Loucy (cell line): ENCODE data around the gene NAXD.

Experiments used
- H2AFZ ChIP-seq: fragments of 200-600 bp; sonication (generic); 2 replicates; pipeline ENCODE4 v1.6.0; 2016; ENCODE audit warnings: antibody characterized with exemption, mild to moderate bottlenecking, low read length, moderate library complexity
- H3F3A ChIP-seq: fragments of 200-600 bp; 2 replicates; pipeline ENCODE4 v1.6.0; 2016; ENCODE audit warnings: antibody characterized with exemption, low read depth, mild to moderate bottlenecking
- H3K27me3 ChIP-seq: fragments of 200-600 bp; sonication (generic); 2 replicates; pipeline ENCODE4 v1.6.1; 2014; ENCODE audit warnings: low read length, mild to moderate bottlenecking; ENCODE audit not compliant: insufficient read depth, poor library complexity, severe bottlenecking
- H3K36me3 ChIP-seq: fragments of 200-600 bp; sonication (generic); 2 replicates; pipeline ENCODE4 v1.6.1; 2016; ENCODE audit warnings: low read length; ENCODE audit not compliant: insufficient read depth
- H3K4me1 ChIP-seq: fragments of 200-600 bp; sonication (generic); 2 replicates; pipeline ENCODE4 v1.5.1; 2014; ENCODE audit warnings: low read length, mild to moderate bottlenecking; ENCODE audit not compliant: insufficient read depth, poor library complexity, severe bottlenecking
- H3K4me2 ChIP-seq: fragments of 200-600 bp; sonication (generic); 2 replicates; pipeline ENCODE4 v1.6.0; 2014; ENCODE audit warnings: antibody characterized with exemption, low read length, low read depth, mild to moderate bottlenecking; ENCODE audit not compliant: poor library complexity, severe bottlenecking
- H3K4me3 ChIP-seq: fragments of 200-600 bp; sonication (generic); 2 replicates; pipeline ENCODE4 v1.5.1; 2014; ENCODE audit warnings: low read length, mild to moderate bottlenecking, mixed read lengths; ENCODE audit not compliant: poor library complexity, severe bottlenecking
- H3K79me2 ChIP-seq: fragments of 200-600 bp; sonication (generic); 2 replicates; pipeline ENCODE4 v1.6.1; 2014; ENCODE audit warnings: low read length; ENCODE audit not compliant: insufficient read depth
- H3K9ac ChIP-seq: fragments of 200-600 bp; sonication (generic); 2 replicates; pipeline ENCODE4 v1.6.0; 2014; ENCODE audit warnings: mild to moderate bottlenecking, low read depth, low read length, moderate library complexity; ENCODE audit not compliant: poor library complexity, severe bottlenecking
- H3K9me2 ChIP-seq: fragments of 200-600 bp; sonication (generic); replicated peaks from 2 replicates; pipeline ENCODE4 v1.6.1; 2016; ENCODE audit warnings: low read depth, low read length, mixed read lengths
- H3K9me3 ChIP-seq: fragments of 200-600 bp; sonication (generic); 2 replicates; pipeline ENCODE4 v1.6.1; 2014; ENCODE audit warnings: mild to moderate bottlenecking, antibody characterized with exemption, low read length, low read depth; ENCODE audit not compliant: insufficient read depth
- H4K20me1 ChIP-seq: fragments of 200-600 bp; sonication (generic); 2 replicates; pipeline ENCODE4 v1.6.0; 2014; ENCODE audit warnings: antibody characterized with exemption, low read length, mild to moderate bottlenecking; ENCODE audit not compliant: insufficient read depth, poor library complexity, severe bottlenecking
- CTCF ChIP-seq: fragments of 200-600 bp; sonication (generic); conservative IDR thresholded peaks from 2 replicates; pipeline ENCODE4 v1.5.1; 2014; ENCODE audit warnings: mild to moderate bottlenecking, antibody characterized with exemption, low read length
- EZH2phosphoT487 ChIP-seq: fragments of 200-600 bp; IDR thresholded peaks from 2 replicates; pipeline ENCODE4 v1.6.1; 2018; ENCODE audit warnings: antibody characterized with exemption, mild to moderate bottlenecking, moderate library complexity, borderline replicate concordance

The NAXD gene

GRCh38 chr13:110689041-110689440 is 73.7 kb downstream of the NAXD start:
- Histone ChIP-seq H3K9ac (no peak overlapping the region), H3K36me3 (peaks cover 32% of the 10 kb centered on the region; the same call in 1 of the 2 replicates), H3K79me2 (no peaks in the 10 kb centered on the region), H3K4me3 (no peak overlapping the region), H3K9me2 (no peaks in the 10 kb centered on the region), H3F3A (no peaks in the 10 kb centered on the region), H4K20me1 (no peaks in the 10 kb centered on the region), H3K4me2 (no peak overlapping the region), H3K4me1 (no peaks in the 10 kb centered on the region), H3K27me3 (no peaks in the 10 kb centered on the region), H2AFZ (no peak overlapping the region), H3K9me3 (no peaks in the 10 kb centered on the region)
- TF ChIP-seq CTCF (no peak), EZH2phosphoT487 (no peak)
